HG03159 (cell line): Measurements from ENCODE around the gene OPN1MW3.
"Not testable (repeated sequence)": the region's sequence is repeated elsewhere in the genome, so short reads cannot be mapped to it uniquely, and the experiment has no call there.

ENCODE experiments used
- ATAC-seq: cut with Tn5 transposase; IDR thresholded peaks from one replicate; pipeline ENCODE4 v1.9.1; 2021; ENCODE audit warnings: mild to moderate bottlenecking, moderate library complexity; ENCODE audit not compliant: unreplicated experiment

Gene OPN1MW3

DNA sequence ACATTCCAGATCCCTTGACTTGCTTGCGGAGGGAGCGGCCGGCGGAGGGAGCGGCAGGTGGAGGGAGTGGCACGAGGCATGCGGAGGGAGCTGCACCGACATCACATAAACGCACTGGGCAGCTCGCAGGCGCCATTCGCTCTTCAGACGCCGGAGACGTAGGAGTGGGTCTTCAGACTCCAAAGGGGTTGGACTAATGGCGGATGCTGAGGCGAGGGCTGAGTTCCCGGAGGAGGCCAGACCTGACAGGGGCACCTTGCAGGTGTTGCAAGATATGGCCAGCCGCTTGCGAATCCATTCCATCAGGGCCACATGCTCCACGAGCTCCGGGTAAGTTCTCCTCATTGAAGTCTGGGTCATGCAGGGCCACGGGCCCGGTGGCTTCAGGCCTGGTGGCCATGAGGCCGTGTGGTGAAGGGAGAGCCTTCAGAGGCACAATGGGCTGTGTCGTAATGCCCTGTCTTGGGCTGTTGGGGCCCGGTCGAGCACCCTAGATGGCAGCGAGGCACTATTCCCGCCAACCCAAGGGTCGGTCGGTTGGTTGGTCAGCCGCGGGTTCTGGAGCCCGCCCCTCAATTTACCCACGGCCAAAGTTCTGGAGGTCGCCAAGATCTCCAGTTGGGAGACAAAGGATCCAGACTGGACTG is 38.4 kb downstream of the OPN1MW3 start, which contains the start of gene TKTL1:
Gene TKTL1, plus strand, starts transcription at position 132 of the 647 bp plus-strand sequence. Its CDS starts 65 bp downstream, at position 197.
- no peak for ATAC-seq

DNA sequence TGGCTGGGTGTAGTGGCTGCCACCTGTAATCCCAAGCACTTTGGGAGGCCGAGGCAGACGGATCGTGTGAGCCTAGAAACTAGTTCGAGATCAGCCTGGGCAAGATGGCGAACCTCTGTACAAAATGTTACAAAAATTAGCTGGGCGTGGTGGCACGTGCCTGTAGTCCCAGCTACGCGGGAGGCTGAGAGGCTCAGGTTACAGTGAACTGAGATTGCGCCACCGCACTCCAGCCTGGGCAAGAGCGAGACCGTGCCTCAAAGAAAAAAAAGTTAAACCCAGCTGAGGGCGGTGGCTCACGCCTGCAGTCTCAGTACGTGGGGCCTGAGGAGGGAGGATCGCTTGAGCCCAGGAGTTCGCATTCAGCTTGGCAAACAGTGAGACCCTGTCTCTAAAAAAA is 39.3 kb downstream of the OPN1MW3 start:
- ATAC-seq, result no peak

DNA sequence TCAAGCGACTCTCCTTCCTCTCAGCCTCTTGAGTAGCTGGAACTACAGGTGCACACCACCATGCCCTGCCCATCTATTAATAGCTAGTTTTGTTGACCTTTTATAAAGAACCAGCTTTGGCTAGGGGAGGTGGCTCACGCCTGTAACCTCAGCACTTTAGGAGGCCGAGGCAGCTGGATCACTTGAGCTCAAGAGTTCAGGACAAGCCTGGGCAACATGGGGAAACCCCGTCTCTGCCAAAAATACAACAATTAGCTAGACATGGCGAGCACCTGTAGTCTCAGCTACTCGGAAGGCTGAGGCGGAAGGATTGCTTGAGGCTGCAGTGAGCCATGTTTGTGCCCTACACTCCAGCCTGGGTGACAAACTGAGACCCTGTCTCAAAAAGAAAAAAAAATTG is 40.9 kb downstream of the OPN1MW3 start:
- no peak for ATAC-seq

DNA sequence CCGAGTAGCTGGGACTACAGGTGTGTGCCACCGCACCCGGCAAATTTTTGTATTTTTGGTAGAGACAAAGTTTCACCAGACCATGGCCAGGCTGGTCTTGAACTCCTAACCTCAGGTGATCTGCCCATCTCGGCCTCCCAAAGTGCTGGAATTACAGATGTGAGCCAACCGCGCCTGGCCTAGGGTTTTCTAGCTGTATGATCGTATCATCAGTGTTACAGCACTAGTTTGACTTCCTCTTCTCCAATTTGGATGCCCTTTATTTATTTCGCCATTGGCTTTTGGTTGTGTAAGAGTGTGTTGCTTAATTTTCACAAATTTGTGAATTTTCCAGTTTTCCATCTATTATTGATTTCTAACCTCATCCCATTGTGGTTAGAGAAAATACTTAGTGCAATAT is 43.4 kb downstream of the OPN1MW3 start:
- no peak for ATAC-seq

DNA sequence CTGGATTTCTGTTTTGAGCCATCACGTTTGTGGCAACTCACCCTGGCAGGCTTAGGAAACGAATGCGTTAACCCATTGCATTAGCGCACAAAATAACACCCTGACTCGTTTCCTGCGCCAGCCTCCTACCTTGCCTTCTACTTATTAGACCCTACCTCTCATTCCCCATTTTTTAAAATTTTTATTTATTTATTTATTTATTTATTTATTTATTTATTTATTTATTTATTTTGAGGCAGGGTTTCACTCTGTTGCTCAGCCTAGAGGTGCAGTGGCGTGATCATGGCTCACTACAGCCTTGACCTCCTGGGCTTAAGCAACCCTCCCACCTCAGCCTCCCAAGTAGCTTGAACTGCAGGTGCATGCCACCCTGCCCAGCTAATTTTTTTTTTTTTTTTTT is 45.6 kb downstream of the OPN1MW3 start:
- not testable (repeated sequence) for ATAC-seq

DNA sequence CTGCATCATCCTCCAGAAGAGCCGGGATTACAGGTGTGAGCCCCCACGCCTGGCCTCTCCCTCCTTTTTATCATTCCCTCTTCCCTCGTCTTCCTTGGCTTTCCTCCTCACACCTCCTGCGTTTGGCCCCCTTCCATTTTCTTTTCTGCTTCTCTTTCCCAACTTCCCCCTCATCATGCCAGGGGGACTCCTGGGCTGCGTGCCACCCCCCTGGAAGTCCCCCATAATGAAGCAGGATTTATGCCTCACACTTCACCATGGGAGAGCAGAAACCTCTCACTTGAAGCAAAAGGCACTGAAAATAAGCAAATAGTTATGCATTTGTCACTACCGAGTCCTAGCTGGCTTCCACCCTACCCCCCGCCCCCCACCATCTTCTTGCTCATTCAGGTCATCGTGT is 46.1 kb downstream of the OPN1MW3 start:
- ATAC-seq, result no peak

DNA sequence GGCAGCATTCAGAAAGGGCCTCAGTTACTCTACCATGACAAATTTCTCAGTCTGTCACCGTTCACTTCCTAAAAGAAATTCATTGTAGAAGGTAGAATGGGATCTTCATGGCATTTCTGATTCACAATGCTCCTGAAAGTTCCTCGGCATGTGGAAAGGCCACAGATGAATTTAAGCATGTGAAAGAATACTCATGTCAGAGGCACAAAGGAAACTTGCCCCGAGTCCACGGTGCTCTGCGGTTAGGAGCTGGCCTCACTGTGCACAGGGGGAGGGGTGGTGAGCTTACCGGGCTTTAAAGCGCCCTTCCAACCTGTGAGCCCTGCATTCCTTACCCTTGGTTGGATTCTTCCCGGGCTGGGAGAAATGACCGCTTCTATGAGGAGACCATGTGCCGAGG is 47.5 kb downstream of the OPN1MW3 start:
- ATAC-seq, result no peak

DNA sequence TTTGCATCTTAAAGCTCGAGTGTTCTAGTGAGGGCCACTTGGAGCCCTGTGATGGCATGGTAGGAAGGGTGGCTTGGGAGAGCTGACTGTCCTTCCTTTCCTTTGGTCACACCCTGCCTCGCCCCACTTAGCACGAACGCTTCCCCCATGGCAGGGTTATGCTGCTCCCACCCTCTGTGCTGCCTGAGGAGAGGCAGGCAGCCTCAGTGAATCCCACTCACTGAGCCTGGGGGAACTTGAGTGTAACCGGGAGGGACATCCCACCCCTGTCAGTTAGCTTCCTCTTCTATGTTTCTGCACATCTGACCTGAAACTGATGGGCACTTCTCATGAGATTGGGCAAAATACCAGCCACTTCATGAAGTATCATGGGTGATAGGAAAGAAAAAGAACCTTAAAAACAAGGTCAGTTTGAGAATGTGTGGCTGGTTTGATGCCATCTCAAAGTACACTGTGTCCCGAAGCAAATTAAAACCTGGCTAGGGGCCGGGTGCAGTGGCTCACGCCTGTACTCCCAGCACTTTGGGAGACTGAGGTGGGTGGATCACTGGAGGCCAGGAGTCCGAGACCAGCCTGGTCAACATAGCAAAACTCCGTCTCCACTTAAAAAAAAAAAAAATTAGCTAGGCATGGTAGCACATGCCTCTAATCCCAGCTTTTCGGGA is 48.3 kb downstream of the OPN1MW3 start:
- no peak for ATAC-seq

DNA sequence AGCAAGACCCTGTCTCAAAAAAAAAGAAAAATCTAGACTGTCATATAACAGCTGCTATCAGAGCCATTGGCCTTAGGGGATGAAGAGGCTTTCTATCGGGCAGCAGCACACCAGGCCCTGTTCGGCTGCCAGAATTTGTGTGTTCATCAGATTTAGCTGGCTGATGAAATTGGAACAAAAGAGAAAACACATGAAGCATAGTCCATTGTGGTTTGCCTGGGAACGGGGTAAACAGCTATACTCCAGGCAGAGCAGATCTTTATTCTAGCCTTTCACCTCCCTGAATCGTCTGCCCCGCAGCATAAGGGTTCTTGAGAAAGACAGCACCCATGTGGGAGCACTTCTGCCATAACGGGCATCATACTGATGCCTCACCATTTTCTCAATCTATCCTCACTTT is 49.8 kb downstream of the OPN1MW3 start:
- no peak for ATAC-seq

DNA sequence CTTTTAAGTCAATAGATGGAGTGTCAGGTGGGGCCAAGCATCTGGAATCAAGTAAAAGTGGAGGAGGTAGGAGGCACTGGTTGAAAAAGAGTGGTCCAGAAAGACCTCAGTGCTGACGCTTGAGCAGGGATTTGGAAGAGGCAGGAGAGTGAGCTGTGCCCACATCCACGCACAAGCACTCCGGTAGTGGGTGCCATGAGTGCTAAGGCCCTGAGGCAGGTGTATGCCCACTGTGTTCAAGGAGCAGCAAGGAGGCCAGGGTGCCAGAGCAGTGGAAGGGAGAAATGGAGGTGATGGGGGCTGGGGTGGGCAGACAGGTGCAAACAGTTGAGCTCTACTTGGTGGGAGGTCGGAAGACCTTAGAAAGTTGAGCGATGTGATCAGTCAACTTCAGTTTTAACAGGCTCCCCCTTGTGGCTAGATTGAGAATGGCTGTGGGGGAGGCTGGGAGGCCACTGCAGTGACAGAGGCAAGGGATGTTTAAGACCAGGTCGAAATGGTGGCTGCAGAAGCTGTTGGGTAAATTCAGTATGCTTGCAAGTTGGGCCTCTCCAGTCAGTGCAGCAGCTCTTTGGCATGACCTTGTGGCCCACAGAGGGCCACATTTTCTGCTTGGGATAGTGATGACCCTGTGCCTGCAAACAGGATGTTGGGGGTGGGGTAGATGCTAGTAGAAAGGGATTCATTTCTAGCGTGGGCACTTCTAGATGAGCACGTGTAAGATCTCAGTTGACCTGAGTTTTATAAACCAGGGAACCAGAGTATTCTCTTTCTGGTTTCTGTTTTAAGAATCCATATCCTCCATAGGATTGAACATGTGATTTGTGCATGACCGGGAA is 50.9 kb downstream of the OPN1MW3 start:
- no peak for ATAC-seq

DNA sequence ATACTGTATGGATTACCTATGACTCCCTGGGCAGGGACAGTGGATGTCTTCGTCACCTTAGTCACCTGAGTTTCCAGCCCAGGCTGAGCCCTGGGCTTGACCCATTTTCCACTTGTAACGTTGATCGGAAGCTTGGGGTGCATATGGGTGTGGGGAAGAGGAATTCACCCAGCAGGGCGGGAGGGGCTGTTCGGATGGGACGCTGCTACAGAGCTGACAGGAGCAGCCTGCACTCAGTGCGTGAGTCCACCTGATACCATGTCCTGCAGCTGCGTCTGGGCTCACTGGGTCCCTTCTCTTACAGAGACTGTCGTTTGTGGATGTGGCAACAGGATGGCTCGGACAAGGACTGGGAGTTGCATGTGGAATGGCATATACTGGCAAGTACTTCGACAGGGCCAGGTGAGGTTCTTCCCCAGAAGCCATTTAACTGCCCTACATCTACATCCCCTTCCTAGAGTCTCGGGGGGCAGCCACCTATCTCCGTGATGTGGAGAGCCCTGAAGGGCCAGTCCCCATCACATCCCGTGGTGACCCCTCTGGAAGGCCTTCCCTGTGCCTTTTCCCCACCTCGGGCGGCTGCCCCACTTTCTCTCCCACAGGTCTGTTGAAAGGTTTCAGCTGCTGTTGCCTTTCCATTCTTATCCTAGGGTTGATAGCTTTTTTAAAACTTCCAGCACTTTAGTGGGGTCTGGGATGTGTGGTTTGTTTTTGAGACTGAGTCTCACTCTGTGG is 51.8 kb downstream of the OPN1MW3 start:
- ATAC-seq, result no peak

DNA sequence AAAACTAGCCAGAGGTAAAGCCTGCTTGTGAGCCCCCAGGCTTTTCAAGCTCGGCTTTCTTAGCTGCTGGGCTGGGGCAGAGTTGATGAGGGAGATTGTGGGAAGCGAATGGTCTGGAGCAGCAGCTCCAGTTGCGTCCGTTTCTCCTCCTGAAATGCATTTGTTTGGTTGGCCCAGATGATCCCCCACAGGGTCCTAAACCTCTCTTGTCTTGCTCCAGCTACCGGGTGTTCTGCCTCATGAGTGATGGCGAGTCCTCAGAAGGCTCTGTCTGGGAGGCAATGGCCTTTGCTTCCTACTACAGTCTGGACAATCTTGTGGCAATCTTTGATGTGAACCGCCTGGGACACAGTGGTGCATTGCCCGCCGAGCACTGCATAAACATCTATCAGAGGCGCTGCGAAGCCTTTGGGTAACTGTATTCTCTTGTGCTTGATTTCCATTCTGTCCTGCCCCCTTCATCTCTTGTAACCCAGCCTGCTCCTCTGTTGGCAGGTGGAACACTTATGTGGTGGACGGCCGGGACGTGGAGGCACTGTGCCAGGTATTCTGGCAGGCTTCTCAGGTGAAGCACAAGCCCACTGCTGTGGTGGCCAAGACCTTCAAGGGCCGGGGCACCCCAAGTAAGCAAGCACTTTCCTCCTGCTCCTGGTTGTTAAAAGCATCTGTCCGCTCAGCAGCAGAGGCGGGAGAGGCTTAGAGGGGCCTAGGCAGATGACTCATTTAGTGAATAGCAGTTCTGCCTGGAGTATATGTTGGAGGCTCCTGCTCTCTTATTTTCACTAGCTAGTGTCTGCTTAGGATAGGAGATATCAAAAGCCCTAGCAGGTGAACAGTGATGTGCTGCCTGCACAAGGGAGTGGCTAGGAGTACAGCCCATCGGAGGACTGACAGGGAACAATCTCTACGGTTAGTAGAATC is 53.5 kb downstream of the OPN1MW3 start:
- no peak for ATAC-seq

DNA sequence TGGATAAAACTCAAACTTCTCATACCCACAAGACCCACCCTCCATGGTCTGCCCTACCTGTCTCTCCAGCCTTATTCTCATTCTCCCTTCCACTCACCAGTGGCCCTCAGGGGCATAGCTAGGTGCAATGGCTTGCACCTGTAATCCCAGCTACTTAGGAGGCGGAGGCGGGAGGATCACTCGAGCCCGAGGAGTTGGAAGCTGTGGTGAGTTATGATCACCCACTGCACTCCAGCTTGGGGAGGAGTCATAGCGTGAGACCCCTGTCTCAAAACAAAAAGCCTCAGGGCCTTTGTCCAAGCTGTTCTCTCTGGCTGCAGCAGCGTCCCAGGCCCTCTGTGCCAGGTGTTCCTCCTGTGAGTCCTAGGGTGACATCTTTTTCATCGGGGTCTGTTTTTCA is 54.7 kb downstream of the OPN1MW3 start:
- ATAC-seq, result no peak

DNA sequence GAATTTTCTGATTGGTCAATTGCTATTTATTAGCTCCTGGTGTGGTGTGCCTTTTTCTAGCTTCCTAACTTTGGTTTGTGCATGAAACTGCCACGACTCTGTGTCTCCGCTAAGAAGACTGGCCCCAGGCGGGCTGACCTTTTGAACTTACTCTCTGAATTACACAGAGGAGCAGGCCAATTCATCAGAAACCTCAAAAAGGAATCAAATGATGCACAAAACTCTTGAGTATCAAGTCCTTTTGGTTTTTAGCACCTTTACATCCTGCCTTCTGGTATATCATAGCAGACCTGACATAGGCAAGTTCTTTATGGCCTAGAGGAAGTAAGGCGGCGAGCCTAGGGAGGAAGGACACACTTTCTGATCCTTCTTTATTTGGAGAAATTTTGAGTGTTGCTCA is 55.8 kb downstream of the OPN1MW3 start:
- ATAC-seq, result no peak

DNA sequence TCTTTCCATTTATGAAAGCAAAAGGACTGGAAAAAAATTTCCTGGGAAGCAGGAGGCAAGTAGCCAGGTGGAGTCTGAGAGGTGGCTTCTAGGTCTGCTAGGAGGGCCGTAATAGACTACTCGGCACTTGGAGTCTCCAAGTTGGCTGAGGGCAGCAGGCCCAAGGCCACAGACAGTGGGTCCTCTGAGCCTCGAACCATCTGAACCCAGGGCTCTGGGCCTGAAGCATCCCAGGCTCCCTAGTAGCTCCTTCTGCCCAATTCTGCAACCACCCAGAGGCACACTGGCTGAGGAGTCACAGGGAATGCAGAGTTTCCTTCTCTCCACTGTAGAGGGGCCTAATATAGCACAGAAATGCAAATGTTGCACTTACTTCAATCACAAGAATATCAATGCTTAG is 58.0 kb downstream of the OPN1MW3 start:
- ATAC-seq, result no peak

DNA sequence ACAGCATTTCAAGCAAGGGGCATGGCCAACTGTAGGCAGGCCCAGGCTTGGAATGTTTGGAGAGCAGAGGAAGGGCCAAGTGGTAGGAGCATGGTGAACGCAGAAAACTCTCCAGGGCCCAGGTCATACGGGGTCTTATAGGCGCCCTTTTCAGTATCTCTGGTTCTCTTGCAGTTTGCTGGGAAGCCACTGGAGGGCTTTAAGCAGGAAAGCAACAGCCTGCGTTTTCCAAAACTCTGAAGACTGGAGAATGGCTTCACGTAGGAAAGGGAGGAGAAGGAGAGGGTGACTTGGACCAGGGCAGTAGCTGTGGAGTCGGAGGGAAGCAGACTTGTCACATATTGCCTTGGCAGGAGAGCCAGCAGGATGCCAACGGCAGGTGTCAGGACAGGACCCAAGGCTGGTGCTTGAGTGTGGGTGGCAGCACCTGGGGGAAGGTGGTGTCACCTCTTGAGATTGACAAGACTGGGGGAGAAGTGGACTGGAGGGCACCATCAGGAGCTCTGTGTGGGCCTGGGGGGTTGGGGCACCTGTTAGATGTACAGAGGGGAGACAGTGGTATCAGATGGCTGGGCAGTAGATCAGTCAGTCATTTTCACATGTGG is 60.1 kb downstream of the OPN1MW3 start:
- ATAC-seq, result no peak

DNA sequence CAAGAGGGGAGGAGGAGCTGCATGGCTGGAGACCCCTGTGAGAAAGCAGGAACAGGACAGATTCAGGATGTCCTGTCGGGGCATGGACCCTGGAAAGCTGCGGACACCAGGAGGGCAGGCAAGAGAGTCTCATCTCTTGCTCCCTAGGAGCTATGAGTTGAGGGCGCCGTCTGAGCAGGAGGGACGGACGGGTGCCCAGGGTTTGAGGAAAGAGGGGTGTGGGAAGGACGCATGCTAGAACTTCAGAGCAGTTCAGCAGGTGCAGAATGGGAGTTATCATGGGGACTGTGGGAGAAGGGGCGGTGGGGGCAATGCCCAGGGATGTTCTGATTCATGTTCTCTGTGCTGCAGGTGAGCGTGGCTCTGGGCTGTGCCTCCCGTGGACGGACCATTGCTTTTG is 63.0 kb downstream of the OPN1MW3 start:
- ATAC-seq, result no peak
